VCaP (cell line): ENCODE data around the gene MTAP.
A peak's percentile ranks its signal among the peaks of the same experiment; 100 is the strongest.

Experiments
- H3K27ac ChIP-seq: fragments of 450-650 bp; 2 replicates; pipeline ENCODE4 v1.5.1; 2017
- TF ChIP-seq, protein P1 (sequence below): fragments of 450-650 bp; conservative IDR thresholded peaks from 2 replicates; pipeline ENCODE4 v1.5.1; 2017; ENCODE audit warnings: mild to moderate bottlenecking, moderate library complexity

The MTAP gene

DNA sequence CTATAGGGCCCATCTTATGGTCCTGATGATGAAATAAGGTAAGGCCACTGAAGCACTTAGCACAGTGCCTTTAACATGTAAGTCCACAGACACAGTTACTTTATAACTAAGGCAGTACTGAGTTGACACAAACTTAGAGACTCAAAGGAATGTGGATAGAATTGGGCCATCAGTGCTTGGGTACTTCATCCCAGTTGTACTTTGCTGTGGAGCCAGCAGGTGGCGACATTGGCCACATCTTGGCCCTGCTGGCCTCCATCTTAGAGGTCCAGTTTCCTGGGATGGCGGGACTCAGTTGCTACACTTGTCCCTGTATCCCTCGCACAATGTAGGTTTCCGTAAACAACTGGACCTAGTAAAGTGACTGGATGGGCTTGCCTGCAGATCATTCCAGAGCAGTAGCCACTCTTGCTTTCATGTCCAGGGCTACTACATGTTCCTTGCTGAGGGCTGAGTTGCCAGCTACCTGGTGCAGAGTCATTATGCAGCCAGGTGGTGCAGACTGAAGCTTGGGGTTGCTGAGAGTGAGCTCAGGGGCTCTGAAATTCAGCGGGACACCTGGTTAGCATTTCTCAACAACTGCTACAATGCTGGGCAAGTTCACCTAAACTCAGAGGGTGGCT, 10.6 kb downstream of the MTAP start:
- TF ChIP-seq, protein P1, sequence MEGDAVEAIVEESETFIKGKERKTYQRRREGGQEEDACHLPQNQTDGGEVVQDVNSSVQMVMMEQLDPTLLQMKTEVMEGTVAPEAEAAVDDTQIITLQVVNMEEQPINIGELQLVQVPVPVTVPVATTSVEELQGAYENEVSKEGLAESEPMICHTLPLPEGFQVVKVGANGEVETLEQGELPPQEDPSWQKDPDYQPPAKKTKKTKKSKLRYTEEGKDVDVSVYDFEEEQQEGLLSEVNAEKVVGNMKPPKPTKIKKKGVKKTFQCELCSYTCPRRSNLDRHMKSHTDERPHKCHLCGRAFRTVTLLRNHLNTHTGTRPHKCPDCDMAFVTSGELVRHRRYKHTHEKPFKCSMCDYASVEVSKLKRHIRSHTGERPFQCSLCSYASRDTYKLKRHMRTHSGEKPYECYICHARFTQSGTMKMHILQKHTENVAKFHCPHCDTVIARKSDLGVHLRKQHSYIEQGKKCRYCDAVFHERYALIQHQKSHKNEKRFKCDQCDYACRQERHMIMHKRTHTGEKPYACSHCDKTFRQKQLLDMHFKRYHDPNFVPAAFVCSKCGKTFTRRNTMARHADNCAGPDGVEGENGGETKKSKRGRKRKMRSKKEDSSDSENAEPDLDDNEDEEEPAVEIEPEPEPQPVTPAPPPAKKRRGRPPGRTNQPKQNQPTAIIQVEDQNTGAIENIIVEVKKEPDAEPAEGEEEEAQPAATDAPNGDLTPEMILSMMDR = peak; percentile 80
- H3K27ac ChIP-seq = peak overlapping the region; percentile 18; the same call in 1 of the 2 replicates

DNA sequence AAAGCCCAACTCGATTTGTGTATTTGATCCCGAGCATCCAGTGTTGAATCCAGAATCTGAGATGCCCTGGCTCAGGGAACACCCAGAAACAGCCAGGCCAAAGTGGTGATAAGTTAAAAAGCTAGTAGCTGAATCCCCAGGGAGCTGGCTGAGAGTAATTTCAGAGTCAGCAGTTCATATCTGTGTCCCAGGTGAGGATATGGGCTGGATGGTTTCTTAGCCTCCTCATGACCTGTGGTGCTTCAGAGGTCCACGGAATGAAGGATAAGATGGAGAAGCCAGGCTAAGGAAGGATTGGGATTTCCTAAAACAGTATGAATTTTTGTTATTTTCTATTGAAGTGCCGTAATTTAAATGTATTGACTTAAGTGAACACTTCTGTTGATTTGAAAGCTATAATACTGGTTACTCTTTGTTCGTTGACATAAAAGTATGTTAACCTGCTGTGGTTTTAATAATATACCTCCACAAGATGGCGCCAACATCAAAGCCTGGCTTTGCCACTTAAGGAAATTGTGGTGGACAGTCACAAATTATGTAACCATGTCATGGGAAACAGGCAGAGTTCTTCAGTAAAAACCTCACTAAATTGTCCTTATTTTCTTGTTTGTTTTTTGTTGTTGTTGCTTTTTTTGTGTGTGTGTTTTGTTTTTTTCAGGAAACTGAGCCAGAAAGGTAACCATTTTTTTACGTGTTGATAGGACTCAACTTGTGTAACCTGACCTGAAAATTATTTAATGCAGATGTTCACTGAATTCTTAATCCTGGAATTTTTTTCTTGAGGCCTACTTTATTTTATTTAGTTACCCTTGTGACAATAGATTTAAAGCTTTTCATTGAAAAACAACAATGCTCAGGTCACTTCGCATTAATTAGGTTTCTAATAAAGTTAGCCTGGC, 11.4 kb downstream of the MTAP start:
- TF ChIP-seq, protein P1 = peak; percentile 96
- peak overlapping the region; percentile 18; the same call in 1 of the 2 replicates for H3K27ac ChIP-seq

DNA sequence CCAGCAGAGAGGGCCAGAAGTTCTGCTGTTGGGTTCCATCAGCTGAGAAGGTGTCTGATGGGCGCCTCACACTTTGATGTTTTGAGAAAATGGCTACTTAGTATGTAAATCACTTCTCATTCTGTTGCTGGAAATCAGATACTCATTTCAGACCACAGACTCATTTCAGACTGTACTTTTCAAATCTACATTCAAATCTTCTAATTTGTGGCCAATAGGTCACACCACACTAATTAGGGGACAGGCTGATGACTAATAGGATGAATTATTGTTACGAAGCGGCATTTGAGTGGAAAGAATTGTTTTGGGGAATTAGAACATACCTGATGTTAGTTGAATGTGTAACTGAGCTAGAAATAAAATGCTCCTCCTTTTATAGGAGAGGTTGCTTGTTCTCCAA, 13.2 kb downstream of the MTAP start:
- TF ChIP-seq, protein P1 = no peak
- no peak overlapping the region for H3K27ac ChIP-seq

DNA sequence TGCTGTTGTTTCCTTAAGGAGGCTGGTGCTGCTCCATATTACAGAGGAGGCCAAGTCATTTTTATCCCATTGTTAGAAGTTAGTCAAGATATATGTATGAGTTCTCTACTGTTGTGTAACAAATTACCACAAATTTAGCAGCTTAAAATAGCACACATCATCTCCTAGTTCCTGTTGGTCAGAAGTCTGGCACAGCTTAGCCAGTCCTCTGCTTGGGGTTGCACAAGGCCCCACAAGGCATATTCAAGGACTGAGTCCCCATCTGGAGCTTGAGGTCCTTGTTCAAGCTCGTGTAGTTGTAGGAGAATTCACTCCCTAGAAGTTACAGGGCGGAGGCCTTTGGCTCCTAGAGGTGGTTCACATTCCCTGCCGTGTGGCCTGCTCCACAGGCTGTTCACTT, 14.7 kb downstream of the MTAP start:
- H3K27ac ChIP-seq = peak overlapping the region; percentile 19; the same call in 1 of the 2 replicates
- TF ChIP-seq, protein P1 = no peak

DNA sequence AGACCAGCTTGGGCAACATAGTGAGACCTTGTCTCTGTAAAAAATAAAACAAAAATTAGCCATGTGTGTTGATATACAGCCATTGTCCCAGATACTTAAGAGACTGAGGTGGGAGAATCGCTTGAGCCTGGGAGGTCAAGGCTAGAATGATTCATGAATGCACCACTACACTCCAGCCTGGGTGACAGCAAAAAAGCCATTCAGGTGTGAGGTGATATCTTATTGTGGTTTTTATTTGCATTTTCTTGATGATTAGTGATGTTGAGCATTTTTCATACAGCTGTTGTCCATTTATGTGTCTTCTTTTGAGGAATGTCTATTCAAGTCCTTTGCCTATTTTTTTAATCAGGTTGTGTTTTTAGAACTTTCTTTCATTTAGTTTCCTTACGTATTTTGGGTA, 23.2 kb downstream of the MTAP start:
- TF ChIP-seq, protein P1 = no peak
- no peak overlapping the region for H3K27ac ChIP-seq

DNA sequence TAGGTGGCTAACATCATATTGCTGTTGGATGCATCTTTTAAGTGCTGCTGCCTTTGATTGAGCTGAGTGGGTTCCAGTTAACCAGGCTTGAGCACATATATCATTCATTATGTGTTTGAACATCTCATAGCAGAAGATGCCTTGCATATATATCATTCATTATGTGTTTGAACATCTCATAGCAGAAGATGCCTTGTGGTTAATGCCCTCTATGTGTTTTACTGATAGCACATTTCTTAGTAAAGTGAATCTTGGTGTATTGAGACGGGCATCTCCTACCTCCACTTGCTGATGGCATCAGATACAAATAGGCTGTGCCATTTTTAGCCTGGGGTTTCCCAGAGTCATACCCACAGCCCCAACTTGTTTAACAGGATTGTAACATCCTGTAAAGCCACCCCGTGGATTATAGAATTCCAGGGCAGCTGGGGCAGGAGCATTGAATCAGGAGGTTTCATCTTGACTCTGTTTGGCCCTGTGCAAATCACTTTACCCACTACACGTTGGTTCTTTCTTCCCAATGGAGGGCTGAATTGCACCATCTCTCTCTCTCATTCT, 26.5 kb downstream of the MTAP start:
- no peak overlapping the region for H3K27ac ChIP-seq
- TF ChIP-seq, protein P1 = no peak

DNA sequence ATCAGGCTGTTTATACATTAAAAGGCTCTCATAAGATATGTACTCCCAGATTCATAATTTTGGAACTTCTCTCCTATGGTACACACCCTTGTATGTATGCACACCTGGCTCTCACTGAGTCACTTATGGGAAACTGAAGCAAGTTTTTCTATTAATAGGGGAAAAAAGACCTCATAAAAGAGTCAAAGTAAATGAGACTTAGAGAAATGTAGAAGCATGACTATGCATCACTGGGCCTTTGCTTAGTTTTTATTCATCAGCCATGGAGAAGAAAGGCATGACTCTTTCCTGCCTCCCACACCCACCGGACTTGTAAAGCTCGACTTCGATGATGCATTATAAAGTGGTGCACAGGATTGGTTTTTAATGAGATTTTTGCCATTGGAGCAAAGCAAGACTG, 28.2 kb downstream of the MTAP start:
- TF ChIP-seq, protein P1 = no peak
- H3K27ac ChIP-seq = no peak overlapping the region
